ENCODE results near the gene FGFRL1. TPM values are rescaled to one million over a fixed set of nuclear protein-coding genes. Genes with fewer than 3 reads are reported as not detected.

FGFRL1 gene
- polyA plus RNA-seq, 2 of the 4 experiments (the other 2 are of a cell fraction) = 4.7 to 11.2 TPM

- no peaks in the 10 kb centered on the region for H3K4me1 ChIP-seq
- no peak overlapping the region for H3K27ac ChIP-seq
- H3K4me3 ChIP-seq = no peak overlapping the region
- no peak for DNase-seq (ENCODE audit: low read depth in 1 of 2, low spot score in 1 of 2)
- FAIRE-seq = no peak
- TF ChIP-seq ELK1 (IDR thresholded peaks at IDR 0.05; ENCODE audit: low read depth, low read length) (no peak), TFCP2L1 (CRISPR knock-in tag; IDR thresholded peaks at IDR 0.05) (no peak), HOXA7 (CRISPR knock-in tag; IDR thresholded peaks at IDR 0.05) (no peak), BCL3 (IDR thresholded peaks at IDR 0.05) (no peak), ESRRA (IDR thresholded peaks at IDR 0.05; ENCODE audit: borderline replicate concordance, low read length) (no peak), CBX8 (IDR thresholded peaks at IDR 0.05) (no peak), FOXS1 (CRISPR knock-in tag; IDR thresholded peaks at IDR 0.05) (no peak), JUN (IDR thresholded peaks at IDR 0.05) (no peak), ZSCAN20 (CRISPR knock-in tag; IDR thresholded peaks at IDR 0.05) (no peak), FOSL2 (IDR thresholded peaks at IDR 0.05) (no peak), FOSL2 (CRISPR knock-in tag; IDR thresholded peaks at IDR 0.05) (no peak), TP53 (CRISPR knock-in tag; IDR thresholded peaks at IDR 0.05) (no peak), RARB (CRISPR knock-in tag; IDR thresholded peaks at IDR 0.05) (no peak), JUNB (IDR thresholded peaks at IDR 0.05) (no peak), ZC3H11A (IDR thresholded peaks at IDR 0.05) (no peak), MAFK (IDR thresholded peaks at IDR 0.05; ENCODE audit: partially characterized antibody) (no peak), HES2 (IDR thresholded peaks at IDR 0.05) (no peak), ZNF302 (CRISPR knock-in tag; IDR thresholded peaks at IDR 0.05) (no peak)
- ChIA-PET POLR2A (no interaction called here), CTCF (interaction anchor here (1.0 to 1.6 kb wide), 2 partner anchors 12 to 20 kb away, joined by 3 to 4 read pairs; no protein-coding TSS in a partner anchor)
- WGBS (ENCODE audit: missing lambda C conversion rate) = 91% methylated on average over 6 of the region's 19 CpGs
- no peak for ATAC-seq
- H3K9me3 ChIP-seq = no peaks in the 10 kb centered on the region
- H3K4me2 ChIP-seq = no peak overlapping the region
These were observed 10.1 kb downstream of the FGFRL1 start for GRCh38 chr4:1021386-1022050.

- Histone ChIP-seq H3K9me3 (no peaks in the 10 kb centered on the region), H3K4me2 (no peak overlapping the region), H3K27ac (no peak overlapping the region), H3K4me3 (no peak overlapping the region), H3K4me1 (no peaks in the 10 kb centered on the region)
- ChIA-PET POLR2A (no interaction called here), CTCF (interaction anchor here (1.0 to 1.6 kb wide), 2 partner anchors 12 to 19 kb away, joined by 3 to 4 read pairs; no protein-coding TSS in a partner anchor)
- TF ChIP-seq NFE2L2 (conservative IDR thresholded peaks at IDR 0.05; ENCODE audit: low read length) (no peak), ZC3H11A (IDR thresholded peaks at IDR 0.05) (no peak), ZFP36 (IDR thresholded peaks at IDR 0.05; ENCODE audit: borderline replicate concordance, partially characterized antibody) (no peak), HOXB5 (CRISPR knock-in tag; IDR thresholded peaks at IDR 0.05) (no peak), KDM5A (IDR thresholded peaks at IDR 0.05) (no peak), EHF (CRISPR knock-in tag; IDR thresholded peaks at IDR 0.05) (no peak), BCL3 (IDR thresholded peaks at IDR 0.05) (no peak), PHF8 (IDR thresholded peaks at IDR 0.05; ENCODE audit: borderline replicate concordance, low read depth) (no peak), HES2 (IDR thresholded peaks at IDR 0.05) (no peak), JUNB (IDR thresholded peaks at IDR 0.05) (no peak)
- no peak for DNase-seq (ENCODE audit: low read depth in 1 of 2, low spot score in 1 of 2)
- WGBS (ENCODE audit: missing lambda C conversion rate) = 89% methylated on average over 18 of the region's 46 CpGs
- no peak for FAIRE-seq
- ATAC-seq = no peak
These were observed 10.8 kb downstream of the FGFRL1 start for GRCh38 chr4:1022051-1022738.
